Epithelial cell of esophagus (primary cell): ENCODE measurements around the gene P2RX1.

Experiments used
- DNase-seq: peaks from one replicate; pipeline ENCODE4 v3.0.0; 2010; ENCODE audit warnings: low read depth
- H3K4me3 ChIP-seq: 2 replicates; pipeline ENCODE4 v1.5.1; 2011; ENCODE audit warnings: mild to moderate bottlenecking, low read length, control low read depth
- CTCF ChIP-seq: IDR thresholded peaks from 2 replicates; pipeline ENCODE4 v1.5.1; 2011; ENCODE audit warnings: low read depth, mild to moderate bottlenecking, low read length, control low read depth, inconsistent platforms; ENCODE audit not compliant: insufficient read depth; ENCODE audit errors: missing control alignments

Gene P2RX1

DNA sequence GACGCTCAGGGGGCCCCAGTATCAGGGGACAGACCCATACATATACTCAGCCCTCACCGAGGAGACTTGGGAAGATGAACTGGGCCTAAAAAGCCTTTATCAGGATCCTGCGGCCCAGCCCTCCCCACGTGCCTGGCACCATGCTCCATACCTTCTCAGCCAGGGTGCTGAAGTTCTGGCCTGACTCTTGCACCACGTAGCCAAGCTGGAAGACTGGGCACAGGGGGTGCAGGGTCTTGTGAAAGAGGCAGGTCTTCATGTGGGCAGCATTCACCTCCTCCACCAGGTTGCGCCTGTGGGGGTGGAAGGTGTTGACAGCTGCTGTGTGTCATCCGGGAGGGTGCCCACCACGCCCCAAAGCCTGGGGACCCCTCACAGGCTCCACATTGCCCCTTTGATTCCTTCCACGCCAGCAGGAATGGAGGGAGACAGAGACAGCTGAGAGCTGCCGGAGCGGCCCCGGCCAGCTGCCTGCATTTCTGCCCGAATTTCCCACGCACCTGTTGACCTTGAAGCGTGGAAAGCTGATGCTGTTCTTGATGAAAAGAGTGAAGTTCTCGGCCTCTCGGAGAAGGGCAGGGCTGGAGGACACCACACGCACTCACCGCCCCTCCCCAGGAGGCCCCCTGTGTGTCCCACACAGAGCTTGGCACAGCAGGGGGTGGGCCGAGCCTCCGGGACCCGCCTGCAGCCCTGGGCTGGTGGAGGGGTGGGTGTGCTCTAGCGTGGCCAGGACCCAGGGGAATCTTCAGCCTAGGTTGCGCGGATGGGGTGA, 13.0 kb downstream of the P2RX1 start:
- no peak for TF ChIP-seq CTCF
- DNase-seq, result no peak
- H3K4me3 ChIP-seq, result no peak overlapping the region

DNA sequence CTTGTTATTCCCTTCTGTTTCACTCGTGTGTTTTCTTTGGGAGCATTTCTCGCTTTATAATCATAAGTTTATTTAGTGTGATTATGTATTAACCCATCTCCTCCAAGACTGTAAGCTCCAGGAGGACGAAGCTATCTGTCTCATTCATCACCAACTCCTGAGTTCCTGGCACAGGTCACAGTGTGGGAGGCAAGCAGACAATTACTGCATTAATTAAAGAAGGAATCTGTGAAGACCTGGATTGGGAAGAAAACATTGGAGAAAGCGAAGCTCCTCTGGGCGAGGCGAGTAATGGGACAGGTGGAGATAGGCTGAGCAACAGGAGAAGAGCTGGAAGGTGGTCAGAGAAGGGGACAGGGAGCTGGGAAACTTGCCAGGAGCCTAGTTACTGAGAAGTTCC, 15.6 kb downstream of the P2RX1 start:
- DNase-seq, result no peak
- no peak for TF ChIP-seq CTCF
- no peak overlapping the region for H3K4me3 ChIP-seq

- no peak for TF ChIP-seq CTCF
- H3K4me3 ChIP-seq, result no peak overlapping the region
These were observed 18.5 kb downstream of the P2RX1 start for GRCh38 chr17:3897731-3898130.

DNA sequence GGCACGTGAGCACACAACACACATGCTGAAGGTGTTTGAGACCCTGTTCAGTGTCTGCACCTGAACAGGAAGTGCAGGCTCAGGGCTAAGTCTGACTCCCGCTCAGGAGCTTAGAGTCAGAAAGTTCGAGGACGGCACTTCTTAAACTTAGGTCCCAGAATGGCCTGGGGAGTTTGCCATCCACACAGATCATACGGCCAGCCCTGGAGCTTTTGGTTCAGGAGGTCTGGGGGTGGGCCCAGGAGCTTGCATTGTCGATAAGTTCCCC, 19.4 kb downstream of the P2RX1 start:
- H3K4me3 ChIP-seq, result no peak overlapping the region
- DNase-seq, result no peak
- no peak for TF ChIP-seq CTCF

More at GRCh38 chr17:3897731-3898130, 18.5 kb downstream of the P2RX1 start:
- no peak for DNase-seq

DNA sequence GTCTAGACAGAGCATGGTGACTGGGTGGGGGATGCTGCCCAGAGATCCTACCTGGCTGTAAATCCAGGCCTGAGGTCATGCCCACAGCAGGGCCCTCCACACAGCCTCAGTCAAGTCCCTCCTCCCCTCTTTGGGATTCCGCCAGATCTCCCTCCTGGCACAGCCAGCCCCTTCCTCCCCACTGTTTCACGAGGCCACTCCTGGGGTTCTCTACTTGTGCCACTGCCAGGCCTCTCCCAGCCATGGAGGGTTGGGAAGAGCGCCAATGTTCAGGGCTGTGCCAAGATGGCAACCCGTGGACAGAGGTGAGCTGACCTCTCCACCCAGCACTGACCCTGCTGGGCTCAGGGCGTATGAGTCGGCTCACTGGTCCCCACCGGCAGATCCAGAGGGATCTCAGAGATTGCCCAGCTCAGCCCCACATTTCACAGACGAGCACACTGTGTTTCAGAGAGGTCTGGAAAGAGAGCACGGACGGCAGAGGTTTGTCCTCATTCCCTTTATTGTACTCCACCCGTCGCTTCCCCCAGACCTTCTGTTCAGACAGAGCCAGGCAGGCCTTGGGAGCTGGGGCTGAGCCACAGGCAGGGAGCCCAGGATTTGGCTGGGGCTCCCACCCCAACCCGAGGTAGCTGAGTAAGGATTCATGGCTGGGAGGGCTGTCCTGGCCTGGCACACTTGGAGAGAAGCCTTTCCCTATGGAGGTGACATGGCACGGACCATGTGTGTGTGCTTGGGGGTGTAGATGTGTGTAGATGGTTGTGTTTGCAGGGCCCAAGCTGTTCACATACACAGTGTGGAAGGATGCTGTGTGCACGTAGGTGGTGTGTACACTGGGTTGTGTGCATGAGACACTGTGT, 19.9 kb downstream of the P2RX1 start:
- no peak for DNase-seq
- no peak for TF ChIP-seq CTCF
- H3K4me3 ChIP-seq, result no peak overlapping the region

DNA sequence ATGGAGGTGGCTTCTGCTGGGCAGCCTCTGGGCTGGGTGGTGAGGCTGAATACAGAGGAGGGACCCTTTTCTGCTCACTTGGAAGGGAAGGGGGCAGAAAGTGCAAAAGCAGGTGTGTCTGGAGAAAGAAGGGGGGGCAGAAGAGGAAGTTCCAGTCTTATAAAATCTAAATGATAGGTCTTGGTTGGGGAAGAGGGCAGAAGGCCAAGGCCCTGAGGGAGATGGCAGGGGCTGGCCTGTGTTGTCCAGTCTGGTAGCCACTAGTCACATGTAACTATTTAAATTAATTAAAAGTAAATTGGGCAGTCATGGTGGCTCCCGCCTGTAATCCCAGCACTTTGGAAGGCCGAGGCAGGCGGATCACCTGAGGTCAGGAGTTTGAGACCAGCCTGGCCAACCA, 20.9 kb downstream of the P2RX1 start:
- DNase-seq, result no peak
- no peak for TF ChIP-seq CTCF
- H3K4me3 ChIP-seq, result no peak overlapping the region
